Hindlimb muscle (tissue), 1 donor: ENCODE measurements around the gene KDM7A. TPM values are rescaled to one million over a fixed set of nuclear protein-coding genes. Genes with fewer than 3 reads are reported as not detected.
"Not testable (repeated sequence)": the region's sequence is repeated elsewhere in the genome, so short reads cannot be mapped to it uniquely, and the experiment has no call there.

Source experiments
- DNase-seq: peaks from one replicate; pipeline ENCODE4 v3.0.0-alpha.2; 2013
- polyA plus RNA-seq: library from polyadenylated mRNA; unstranded; fragments of 120-200 nt; gene quantifications from one replicate; pipeline ENCODE4 v1.2.1, GENCODE V29; 2013; ENCODE audit not compliant: insufficient read length

Gene KDM7A
- polyA plus RNA-seq, 1 donor, result 8.2 TPM

DNA sequence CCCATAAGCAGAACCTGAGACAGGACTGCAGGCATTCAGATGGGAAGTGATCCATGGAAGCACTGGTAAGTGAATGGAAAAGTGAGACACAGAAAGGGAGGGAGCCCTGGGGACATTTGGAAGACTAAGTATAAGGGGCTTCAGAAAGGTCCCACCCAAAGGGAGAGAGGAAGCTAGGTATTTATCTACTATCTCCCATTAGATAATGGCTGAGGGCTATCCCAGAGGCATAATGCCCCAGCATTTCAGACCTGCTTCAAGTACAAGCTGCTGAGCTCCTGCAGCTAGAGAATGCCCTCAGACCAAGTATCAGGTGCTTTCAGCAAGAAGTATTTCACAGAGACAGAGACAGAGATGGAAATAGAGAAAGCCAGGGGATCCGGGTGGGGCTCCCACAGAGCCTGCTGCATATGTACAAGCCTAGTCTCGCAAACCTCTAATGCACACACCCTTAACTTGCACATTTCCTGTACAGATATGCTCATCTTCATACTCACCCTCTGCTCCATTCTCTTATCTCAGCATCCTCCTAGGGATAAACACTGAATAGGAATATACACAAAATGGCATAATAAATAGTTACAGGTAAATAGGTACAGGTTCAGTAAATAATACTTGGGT, 20.2 kb downstream of the KDM7A start:
- no peak for DNase-seq

DNA sequence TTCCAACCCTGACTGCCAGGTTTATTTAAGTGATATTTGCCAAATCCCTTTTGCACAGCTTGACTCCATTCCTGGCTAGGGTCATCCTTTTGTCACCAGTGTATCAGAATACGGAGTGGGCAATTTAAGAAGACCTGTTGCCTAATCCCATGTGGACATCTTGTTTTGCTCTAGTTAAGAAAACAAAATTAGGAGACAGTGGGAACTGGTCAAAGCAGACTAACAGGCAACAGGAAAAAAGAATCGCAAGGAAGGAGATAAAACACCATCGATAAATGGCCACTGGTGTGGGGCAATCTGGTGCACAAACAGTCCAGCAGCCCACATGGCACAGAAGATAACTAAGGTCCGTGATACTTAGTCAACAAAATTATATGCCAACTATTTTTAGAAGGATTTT, 21.4 kb downstream of the KDM7A start:
- DNase-seq, result no peak

DNA sequence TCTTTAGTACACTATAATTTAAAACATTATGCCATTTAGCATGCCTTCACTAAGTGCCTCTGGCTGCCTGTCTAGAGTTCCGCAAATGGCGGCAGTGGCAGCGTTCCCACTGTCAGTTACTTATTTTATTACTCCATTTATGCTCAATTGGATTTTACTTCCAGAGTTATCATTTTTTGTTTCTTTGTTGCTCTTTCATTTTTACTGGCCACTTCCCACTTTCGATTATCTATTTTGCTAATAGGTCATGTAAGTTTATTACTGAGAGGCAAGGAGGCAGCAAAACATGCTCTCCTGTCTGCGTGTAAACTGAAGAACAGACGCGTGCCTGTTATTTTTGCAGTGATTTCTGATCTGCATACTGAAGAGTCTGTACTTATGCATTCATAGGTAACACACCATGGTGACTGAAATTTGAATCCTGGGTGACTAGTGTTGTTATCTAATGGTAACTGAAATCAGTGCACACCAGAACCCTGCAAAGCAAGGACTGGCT, 23.1 kb downstream of the KDM7A start:
- no peak for DNase-seq

DNA sequence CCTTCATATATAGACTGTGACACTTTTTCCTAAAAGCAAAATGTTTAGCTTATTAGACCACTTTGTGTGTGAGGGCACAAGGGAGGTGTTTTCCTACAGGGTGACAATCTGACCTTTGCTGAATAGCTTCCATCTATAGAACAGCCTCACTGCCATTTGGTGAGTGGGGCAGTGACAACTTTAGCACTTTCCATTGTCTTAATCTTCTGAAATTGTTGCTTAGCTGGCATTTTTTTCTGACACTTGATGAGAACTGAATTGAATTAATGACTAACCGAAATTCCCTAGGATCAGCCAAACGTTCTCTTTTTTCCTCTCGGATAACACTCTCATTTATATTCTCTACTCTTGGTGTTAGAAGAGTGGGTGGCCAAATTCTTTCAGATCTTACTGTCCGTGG, 30.2 kb downstream of the KDM7A start:
- no peak for DNase-seq

DNA sequence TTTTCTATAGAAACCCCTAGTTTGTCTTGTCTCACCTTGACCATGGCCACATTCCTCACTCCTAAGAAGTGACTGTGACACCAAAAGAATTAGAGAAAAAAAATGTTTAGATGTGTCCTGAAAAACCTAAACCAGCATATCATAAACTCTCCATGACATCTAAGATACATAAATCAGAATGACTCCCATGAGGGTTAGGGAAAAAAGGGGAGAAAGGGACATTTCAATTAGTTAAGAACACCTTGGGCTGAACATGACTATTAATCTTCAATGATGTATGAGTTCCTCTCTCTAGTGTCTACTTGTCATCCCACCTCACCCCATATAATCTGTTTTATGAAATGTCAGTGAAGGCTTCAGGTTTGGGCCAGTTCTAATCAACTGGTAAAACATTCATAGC, 31.1 kb downstream of the KDM7A start:
- DNase-seq, result no peak

DNA sequence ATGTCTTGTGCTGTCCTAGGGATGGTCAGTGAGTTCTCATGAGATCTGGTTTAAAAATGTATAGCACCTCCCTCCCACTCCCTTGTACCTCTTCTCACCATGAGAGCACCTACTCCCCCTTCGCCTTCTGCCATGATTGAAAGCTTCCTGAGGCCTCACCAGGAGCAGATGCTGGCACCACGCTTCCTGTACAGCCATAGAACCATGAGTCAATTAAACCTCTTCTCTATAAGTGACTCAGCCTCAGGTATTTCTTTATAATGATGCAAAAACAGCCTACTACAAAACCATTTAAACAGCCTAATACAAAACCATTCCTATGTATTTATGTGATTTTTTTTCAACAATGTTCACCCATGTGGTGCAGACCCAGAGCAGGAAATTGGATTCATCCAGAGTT, 32.0 kb downstream of the KDM7A start:
- DNase-seq, result no peak

DNA sequence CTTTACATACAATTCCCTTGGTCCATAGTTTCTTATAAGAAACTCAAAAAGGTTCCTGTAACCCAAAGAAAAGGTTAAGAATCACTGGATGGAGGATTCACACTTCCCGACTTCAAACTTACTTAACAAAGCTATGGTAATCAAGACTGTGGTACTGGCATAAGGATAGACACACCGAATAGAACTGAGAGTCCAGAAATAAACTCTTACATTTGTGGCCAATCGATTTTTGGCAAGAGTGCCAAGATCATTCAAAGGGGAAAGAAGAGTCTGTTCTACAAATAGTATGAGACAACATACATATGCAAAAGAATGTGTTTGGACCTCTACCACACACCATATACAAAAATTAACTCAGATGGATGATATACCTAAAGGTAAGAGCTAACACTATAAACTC, 32.8 kb downstream of the KDM7A start:
- no peak for DNase-seq

DNA sequence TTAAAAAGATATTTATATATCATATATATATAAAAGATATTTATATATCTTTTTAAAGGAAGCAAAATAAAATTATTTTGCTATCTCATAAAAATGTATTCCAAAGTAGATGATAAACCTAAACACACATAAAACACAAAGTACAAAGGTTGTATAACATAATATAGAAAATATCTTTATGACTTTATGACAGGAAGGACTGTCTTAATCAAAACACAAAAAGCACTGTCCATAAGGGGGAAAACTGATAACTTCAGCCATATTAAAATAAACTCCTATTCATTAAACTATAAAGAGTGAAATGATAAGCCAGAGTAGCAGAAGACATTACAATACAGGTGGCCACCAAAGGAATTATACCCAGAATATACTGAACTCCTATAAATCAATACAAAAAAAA, 34.8 kb downstream of the KDM7A start:
- DNase-seq, result no peak

DNA sequence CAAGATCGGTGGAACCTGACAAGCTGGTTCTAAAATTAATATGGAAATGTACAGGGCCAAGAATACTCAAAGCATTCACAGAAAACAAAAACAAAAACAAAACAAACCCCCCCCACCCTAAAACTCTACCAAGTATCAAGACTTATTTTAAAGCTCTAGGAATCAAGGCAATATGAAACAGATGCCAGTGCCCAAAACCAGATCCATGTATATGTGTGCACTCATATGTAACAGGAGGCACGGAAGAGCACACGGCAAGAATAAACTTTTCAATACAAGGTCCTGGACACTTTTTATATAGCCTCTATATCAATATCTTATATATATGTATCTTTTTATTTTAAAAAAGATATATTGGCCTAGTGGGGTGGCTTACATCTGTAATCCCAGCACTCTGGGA, 35.5 kb downstream of the KDM7A start:
- no peak for DNase-seq

DNA sequence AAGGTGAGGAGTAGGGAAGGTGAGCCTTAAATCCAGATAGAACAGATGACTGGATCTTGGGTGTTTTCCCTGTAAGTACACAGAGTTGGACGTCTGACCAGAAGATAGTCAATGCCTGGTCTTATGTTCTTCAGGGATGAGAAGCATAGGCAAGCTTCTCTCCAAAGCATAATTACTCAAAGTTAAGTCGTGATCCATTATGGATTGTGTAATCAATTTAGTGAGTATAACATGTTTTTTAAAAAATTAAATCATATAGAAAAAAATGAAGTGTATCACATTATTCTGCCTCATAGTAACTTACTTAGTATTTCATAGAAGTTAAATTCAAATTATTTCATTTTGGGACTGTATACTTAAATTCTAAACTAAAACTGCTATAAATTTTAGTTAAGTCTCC, 39.7 kb downstream of the KDM7A start:
- DNase-seq, result no peak

DNA sequence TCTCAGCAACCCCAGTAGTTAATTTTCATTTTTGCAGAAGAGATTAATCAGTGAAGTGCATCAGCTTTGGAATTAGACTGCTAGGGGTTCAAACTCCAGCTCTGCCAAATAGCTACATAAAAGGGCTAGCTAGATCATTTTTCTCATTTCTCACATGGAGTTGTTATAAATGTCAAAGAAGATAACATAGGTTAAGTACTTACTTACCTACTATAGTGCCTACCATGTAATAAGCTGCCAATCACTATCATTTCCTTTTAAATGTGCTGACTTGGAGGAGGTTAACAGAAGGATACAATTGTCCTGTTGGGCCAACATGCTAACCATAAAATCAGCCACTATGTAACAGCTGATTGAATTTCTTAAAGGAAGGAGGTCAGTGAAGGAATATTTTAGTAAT, 40.7 kb downstream of the KDM7A start:
- DNase-seq, result no peak

DNA sequence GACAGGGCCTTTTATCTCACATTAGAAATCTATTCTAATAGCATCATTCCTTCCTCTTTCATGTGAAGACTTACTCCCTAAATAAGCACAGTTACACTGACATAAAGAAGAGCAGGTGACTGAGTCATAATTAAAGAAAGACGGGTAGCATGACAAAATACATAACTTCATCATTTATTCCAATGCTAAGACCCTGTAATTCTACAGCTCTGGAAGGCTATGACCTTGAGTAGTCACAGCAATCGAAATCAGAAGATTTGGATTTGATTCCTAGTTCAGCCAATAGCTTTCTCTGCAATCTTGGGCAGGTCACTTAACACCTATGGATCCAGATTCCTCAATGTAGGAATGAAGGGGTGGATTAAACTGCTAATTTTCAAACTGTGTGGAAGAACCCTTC, 42.7 kb downstream of the KDM7A start:
- no peak for DNase-seq

DNA sequence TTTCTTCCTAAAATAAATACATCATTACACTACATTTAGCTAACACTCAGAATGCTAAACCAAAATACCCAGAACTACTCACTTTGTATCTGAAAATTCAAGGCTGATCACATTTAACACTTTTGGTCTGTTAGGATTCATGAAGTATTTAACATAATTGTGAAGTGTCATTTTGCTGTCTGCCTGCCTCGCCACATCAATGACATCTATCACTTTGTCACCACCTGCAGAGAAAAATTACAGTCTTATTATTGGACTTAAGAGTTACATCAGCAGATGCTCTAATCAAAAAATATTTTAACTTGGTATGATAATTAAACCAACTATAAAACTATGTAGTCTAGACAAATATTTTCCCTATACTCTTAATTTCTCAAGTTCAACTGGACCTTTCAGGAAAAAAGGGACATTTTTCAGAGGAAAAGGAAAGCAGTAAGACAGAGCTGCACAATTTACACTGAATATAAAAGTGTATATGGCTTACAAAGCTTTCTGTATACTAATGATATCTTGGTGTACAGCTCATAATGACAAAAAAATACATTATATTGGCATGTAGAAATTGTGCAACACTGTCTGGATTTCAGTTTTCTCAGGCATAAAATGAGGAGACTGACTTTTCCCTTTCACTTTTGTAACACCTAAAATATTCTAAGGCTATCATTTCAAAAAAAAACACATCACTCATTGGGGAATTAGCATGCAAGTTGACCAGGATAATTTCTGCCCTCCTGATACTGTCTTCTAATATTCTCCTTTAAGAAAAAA, 49.2 kb downstream of the KDM7A start:
- DNase-seq, result no peak

DNA sequence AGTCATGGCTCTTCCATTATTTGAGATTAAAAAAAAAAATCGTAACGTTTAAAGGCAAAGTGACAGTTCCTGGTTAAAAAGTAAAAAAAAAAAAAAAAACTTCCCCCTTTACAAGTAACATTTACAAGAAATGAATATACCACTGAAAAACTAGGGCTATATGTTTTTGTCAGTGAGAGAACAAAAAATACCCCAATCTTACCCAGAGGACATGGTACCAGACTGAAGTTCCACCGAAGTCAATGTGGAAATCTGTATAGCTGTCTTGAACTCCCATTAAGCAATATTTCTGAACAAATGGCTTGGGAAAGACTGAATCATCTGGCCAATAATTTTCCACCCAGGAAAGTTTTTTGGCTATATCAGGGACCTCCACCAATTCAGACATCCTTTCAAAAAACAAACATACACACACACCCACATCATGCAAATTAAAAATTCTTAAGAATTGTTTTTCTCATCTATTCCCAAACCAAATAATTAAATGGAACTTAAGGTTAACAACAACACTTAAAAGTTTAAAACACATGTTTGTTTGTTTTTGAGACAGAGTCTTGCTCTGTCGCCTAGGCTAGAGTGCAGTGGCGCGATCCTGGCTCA, 50.2 kb downstream of the KDM7A start:
- no peak for DNase-seq

DNA sequence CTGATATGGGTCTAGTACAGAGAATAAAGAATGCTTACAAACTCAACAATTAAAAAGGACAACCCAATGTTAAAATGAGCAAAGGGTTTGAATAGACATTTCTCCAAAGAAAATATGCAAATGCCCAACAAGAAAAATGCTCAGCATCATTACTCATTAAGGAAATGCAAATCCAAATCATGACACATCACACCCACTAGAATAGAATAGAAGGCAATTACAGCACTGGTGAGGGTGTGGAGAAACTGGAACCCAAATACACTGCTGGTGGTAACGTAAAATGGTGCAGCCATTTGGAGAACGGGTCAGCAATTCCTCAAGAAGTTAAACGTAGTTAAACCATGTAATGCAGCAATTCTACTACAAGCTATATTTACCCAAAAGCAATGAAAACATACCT, 53.8 kb downstream of the KDM7A start:
- DNase-seq, result no peak

DNA sequence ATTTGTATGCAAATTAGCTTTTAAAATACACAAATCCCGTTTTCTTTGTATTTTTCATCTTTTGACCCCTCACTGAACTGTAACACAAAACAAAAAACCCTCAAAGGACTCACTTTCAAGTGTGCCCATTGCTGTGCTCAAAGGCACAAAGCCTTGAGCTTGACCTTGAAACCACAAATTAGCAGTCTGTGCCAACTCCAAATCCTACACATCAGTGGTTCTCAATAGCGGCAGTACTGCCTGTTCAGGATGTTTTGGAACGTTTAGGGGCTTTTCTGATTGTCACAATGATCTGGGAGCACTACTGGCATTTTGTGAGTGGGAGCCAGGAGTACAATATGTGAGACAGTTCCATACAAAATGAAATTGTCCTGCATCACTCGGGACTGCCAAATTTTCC, 55.5 kb downstream of the KDM7A start:
- DNase-seq, result no peak

DNA sequence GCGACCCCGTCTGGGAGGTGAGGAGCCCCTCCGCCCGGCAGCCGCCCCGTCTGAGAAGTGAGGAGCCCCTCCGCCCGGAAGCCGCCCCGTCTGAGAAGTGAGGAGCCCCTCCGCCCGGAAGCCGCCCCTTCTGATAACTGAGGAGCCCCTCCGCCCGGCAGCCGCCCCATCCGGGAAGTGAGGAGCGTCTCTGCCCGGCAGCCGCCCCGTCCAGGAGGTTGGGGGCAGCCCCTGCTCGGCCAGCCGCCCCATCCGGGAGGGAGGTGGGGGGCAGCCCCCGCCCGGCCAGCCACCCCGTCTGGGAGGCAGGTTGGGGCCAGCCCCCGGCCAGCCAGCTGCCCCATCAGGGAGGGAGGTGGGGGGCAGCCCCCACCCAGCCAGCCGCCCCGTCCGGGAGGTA, 62.0 kb downstream of the KDM7A start:
- not testable (repeated sequence) for DNase-seq

DNA sequence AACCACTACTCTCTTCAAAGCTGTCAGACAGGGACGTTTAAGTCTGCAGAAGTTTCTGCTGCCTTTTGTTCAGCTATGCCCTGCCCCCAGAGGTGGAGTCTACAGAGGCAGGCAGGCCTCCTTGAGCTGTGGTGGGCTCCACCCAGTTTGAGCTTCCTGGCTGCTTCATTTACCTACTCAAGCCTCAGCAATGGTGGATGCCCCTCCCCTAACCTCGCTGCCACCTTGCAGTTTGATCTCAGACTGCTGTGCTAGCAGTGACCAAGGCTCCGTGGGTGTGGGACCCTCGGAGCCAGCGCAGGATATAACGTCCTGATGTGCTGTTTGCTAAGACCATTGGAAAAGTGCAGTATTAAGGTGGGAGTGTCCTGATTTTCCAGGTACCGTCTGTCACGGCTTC, 68.0 kb downstream of the KDM7A start:
- not testable (repeated sequence) for DNase-seq

DNA sequence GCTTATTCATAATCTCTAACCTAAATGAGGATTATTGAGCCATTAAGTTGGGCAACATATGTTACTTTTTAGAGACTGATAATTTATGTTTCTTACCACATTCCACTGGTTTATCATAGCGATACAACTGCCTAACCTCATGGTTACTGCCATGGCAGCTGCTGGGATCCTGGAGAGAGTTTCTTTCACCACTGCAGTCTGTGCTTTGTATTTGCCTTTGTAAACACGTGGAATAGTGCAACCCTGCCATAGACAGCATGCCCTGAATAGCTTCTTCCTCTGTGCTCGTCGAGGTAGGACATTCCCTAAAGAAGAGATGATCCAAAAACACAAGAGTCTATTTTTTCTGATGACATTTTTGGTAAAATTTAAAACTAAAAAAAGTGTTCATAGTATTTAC, 80.3 kb downstream of the KDM7A start:
- DNase-seq, result no peak

DNA sequence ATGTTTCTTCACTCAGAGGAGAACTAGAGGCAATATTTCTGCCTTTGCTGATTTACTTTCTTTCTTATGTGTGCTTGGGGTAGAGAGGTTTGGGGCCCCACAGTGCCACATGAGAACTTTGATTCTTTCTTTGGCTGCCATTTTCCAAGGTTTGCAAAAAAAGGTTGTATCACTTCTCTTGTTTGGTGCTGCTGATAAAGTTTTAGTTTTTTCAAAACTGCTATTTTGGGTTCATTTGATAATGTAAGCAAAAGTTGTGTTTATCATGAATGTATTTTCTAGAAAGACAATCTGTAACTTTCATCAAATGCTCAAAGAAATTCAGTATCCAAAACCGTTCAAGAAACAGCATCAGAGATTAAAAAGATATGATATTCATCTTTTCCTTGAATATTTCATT, 83.4 kb downstream of the KDM7A start:
- DNase-seq, result no peak

DNA sequence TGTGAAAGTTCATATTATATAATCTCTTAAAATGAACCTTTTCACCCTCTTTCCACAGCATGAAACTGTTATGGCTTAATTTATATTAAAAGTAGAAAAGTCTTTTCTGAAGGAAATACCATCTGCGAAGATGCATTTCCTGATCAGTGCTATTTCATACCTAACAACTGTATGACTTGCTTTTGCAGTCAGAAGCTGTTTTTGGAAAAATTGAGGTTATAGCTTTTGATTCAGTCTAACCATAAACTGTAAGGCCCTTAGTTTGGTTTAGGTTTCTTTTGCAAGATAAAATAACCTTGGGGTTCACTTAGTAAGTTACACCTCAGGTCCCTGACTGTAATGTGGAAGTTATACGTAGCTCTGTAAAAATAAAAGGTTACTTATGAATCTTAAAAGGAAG, 91.3 kb downstream of the KDM7A start:
- no peak for DNase-seq

DNA sequence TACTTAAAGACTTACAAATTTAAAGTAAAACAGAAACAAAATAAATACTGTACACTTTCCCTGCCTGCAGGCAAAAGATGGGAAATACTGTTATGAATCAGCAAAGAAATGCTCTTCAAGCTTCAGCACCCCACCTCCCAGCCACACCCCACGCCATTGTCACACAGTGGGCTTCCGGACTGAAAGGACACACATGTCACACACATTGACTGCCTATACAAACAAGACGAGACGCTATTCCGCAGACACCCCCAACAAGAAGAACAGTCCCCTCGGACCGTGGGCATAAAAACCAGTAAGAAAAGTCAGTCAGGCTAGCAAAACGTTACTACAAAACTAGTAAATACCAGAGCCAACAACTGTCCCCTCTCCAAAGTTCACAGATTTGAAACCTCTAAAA, 91.8 kb downstream of the KDM7A start:
- DNase-seq, result no peak

DNA sequence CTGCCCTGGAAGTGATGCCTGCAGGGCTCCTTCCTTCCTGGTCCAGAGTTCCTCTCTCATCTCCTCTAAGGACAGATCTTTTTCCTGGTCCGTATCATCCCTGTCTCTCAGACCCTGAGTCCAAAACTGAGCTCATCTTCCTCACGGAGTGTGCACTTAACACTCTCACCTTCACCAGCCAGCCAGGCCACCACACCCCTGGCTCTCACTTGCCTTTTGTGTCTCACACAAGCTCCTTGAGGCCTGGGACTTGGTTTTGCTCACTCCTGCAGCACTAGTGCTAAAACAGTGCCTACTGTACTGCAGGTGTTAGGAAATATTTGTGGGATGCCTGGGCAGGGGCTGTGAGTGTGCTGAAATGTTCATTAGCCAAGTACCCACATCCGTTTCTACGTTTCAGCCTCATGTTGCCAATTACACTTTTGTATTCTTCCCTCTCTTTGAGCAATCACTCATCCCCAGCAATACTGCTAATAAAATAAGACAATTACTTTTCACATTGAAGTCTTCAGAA, 92.6 kb downstream of the KDM7A start:
- DNase-seq, result no peak

DNA sequence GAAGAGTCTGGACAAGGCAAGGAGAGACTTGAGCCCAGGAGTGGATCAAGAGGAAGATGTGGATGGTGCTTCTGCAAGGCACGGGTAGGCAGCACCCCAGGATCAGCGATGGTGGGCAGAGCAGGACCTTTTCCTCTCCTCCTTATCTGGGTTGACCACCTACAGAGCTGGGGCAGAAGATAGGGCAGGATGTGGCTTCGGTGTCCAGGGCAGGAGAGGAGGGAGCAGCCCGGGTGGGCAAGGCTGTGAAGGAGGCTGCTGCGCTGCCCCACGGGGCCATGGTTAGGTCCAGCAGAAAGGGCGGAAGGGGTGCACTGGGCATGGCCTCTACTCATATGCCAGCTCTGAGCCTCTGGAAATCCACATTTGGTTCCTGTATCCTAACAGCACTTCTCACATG, 94.0 kb downstream of the KDM7A start:
- DNase-seq, result no peak
